Osteoblast (primary cell): ENCODE data around the gene TMEM215. TPM values are rescaled to one million over a fixed set of nuclear protein-coding genes. Genes with fewer than 3 reads are reported as not detected.

ENCODE experiments used
- DNase-seq: peaks from one replicate; pipeline ENCODE4 v3.0.0; 2011; ENCODE audit warnings: low spot score, mixed read lengths; ENCODE audit not compliant: insufficient read length; ENCODE audit errors: missing footprints
- H2AFZ ChIP-seq: 2 replicates; pipeline ENCODE4 v1.6.0; 2011; ENCODE audit warnings: mild to moderate bottlenecking, low read length
- H3K27ac ChIP-seq: 2 replicates; pipeline ENCODE4 v1.5.1; 2011; ENCODE audit warnings: mild to moderate bottlenecking, low read depth, low read length, moderate library complexity
- H3K27me3 ChIP-seq: 2 replicates; pipeline ENCODE4 v1.6.0; 2012; ENCODE audit warnings: mild to moderate bottlenecking, control low read depth, inconsistent platforms, low read length, moderate library complexity; ENCODE audit not compliant: insufficient read depth
- H3K36me3 ChIP-seq: 2 replicates; pipeline ENCODE4 v1.5.1; 2011; ENCODE audit warnings: mild to moderate bottlenecking, low read length, control low read depth, moderate library complexity; ENCODE audit not compliant: insufficient read depth
- H3K4me1 ChIP-seq: 2 replicates; pipeline ENCODE4 v1.5.1; 2011; ENCODE audit warnings: mild to moderate bottlenecking, low read length, control low read depth, moderate library complexity; ENCODE audit not compliant: insufficient read depth
- H3K4me2 ChIP-seq: 2 replicates; pipeline ENCODE4 v1.6.0; 2011; ENCODE audit warnings: mild to moderate bottlenecking, low read length; ENCODE audit not compliant: insufficient read depth
- H3K4me3 ChIP-seq: fragments of 200-600 bp; sonication (generic); 3 replicates; pipeline ENCODE4 v1.5.1; 2012; ENCODE audit warnings: mild to moderate bottlenecking, low read length, inconsistent platforms; ENCODE audit not compliant: insufficient read depth
- H3K79me2 ChIP-seq: 2 replicates; pipeline ENCODE4 v1.6.0; 2012; ENCODE audit warnings: mild to moderate bottlenecking, low read length, control low read depth, inconsistent platforms; ENCODE audit not compliant: insufficient read depth
- H3K9me3 ChIP-seq: 2 replicates; pipeline ENCODE4 v1.5.1; 2011; ENCODE audit warnings: low read depth, low read length, control low read depth
- H4K20me1 ChIP-seq: 2 replicates; pipeline ENCODE4 v1.6.0; 2012; ENCODE audit warnings: mild to moderate bottlenecking, low read length, control low read depth; ENCODE audit not compliant: insufficient read depth
- small RNA-seq: library from RNA; depleted of rRNA; stranded (forward); fragments of <200 nt; gene quantifications from one replicate; pipeline ENCODE3, GENCODE V24; 2012
- total RNA-seq: library from RNA; depleted of rRNA; stranded (reverse); fragments of >200 nt; gene quantifications from 2 replicates; pipeline ENCODE4 v1.2.3, GENCODE V29; 2012
- TF ChIP-seq, protein P1 (sequence below): IDR thresholded peaks from 2 replicates; pipeline ENCODE4 v1.5.1; 2011; ENCODE audit warnings: mild to moderate bottlenecking, low read depth, low read length, moderate library complexity; ENCODE audit errors: extremely low read depth

TMEM215 gene
- total RNA-seq, 1 donor, result not detected

DNA sequence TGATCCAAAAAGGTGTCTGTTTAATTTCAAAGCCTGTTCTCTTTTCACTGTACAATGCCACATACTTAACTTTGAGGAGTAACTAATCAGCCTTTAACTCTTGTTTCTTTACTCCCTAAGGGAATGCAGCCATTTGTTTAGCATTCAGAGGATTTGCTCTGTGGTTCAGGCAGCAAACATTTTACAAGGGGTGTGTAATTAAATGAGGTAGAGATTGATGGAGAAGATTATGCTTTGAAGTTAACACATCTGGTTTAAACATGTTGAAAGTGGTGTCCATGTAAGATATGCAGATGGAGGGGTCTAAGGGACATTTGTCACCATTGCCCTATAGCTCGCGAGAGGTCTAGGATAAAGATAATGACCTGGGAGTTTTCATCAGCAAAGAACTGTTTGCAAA, 41.9 kb downstream of the TMEM215 start:
- Histone ChIP-seq H3K79me2 (no peaks in the 10 kb centered on the region), H3K4me2 (no peak overlapping the region), H3K4me3 (no peak overlapping the region), H3K27me3 (no peaks in the 10 kb centered on the region), H3K4me1 (no peaks in the 10 kb centered on the region), H2AFZ (no peak overlapping the region), H3K36me3 (no peaks in the 10 kb centered on the region), H4K20me1 (no peaks in the 10 kb centered on the region), H3K27ac (no peak overlapping the region), H3K9me3 (no peaks in the 10 kb centered on the region)
- TF ChIP-seq, protein P1, sequence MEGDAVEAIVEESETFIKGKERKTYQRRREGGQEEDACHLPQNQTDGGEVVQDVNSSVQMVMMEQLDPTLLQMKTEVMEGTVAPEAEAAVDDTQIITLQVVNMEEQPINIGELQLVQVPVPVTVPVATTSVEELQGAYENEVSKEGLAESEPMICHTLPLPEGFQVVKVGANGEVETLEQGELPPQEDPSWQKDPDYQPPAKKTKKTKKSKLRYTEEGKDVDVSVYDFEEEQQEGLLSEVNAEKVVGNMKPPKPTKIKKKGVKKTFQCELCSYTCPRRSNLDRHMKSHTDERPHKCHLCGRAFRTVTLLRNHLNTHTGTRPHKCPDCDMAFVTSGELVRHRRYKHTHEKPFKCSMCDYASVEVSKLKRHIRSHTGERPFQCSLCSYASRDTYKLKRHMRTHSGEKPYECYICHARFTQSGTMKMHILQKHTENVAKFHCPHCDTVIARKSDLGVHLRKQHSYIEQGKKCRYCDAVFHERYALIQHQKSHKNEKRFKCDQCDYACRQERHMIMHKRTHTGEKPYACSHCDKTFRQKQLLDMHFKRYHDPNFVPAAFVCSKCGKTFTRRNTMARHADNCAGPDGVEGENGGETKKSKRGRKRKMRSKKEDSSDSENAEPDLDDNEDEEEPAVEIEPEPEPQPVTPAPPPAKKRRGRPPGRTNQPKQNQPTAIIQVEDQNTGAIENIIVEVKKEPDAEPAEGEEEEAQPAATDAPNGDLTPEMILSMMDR, result no peak
- no peak for DNase-seq

- Histone ChIP-seq H3K4me2 (no peak overlapping the region), H3K4me3 (no peak overlapping the region), H3K4me1 (no peaks in the 10 kb centered on the region), H3K27me3 (no peaks in the 10 kb centered on the region), H3K9me3 (no peaks in the 10 kb centered on the region), H3K27ac (no peak overlapping the region), H3K36me3 (no peaks in the 10 kb centered on the region), H3K79me2 (no peaks in the 10 kb centered on the region), H4K20me1 (no peaks in the 10 kb centered on the region), H2AFZ (no peak overlapping the region)
- TF ChIP-seq, protein P1, result no peak
- no peak for DNase-seq
These were observed 45.5 kb downstream of the TMEM215 start for GRCh38 chr9:32828861-32829260.

- H3K79me2 ChIP-seq, result no peaks in the 10 kb centered on the region
- H3K4me1 ChIP-seq, result no peaks in the 10 kb centered on the region
- H4K20me1 ChIP-seq, result no peaks in the 10 kb centered on the region
- H3K4me3 ChIP-seq, result no peak overlapping the region
- no peak overlapping the region for H3K27ac ChIP-seq
- H2AFZ ChIP-seq, result no peak overlapping the region
- TF ChIP-seq, protein P1, result no peak
- no peak for DNase-seq
- no peak overlapping the region for H3K4me2 ChIP-seq
- H3K36me3 ChIP-seq, result no peaks in the 10 kb centered on the region
- no peaks in the 10 kb centered on the region for H3K9me3 ChIP-seq
- no peaks in the 10 kb centered on the region for H3K27me3 ChIP-seq
These were observed 49.0 kb downstream of the TMEM215 start for GRCh38 chr9:32832346-32832745.

Small RNA genes lying within 50 kb of the gene (small RNA-seq; reads per million reads assigned to genes)
- gene RF00019, result not detected

Other genes starting within 250 kb of the TMEM215 start
- 1.8 and 2.9 TPM in 2 replicates for gene SMIM27, start 231.2 kb upstream of the TMEM215 start, total RNA-seq
- 32.1 and 33.7 TPM in 2 replicates for gene TOPORS, start 231.0 kb upstream of the TMEM215 start, total RNA-seq
- gene NDUFB6, start 210.4 kb upstream of the TMEM215 start, total RNA-seq, result 24.2 and 37.1 TPM in 2 replicates
- not detected in 2 replicates for gene TAF1L, start 147.9 kb upstream of the TMEM215 start, total RNA-seq
- gene APTX, start 218.1 kb downstream of the TMEM215 start, total RNA-seq, result 24.5 and 28.6 TPM in 2 replicates
- 64.8 and 69.1 TPM in 2 replicates for gene DNAJA1, start 241.7 kb downstream of the TMEM215 start, total RNA-seq